IMR-90 (cell line): Measurements from ENCODE around the gene KIF9. TPM values are rescaled to one million over a fixed set of nuclear protein-coding genes. Genes with fewer than 3 reads are reported as not detected.

Experiments
- ATAC-seq: fragments of 200-7000 bp; cut with Tn5 transposase; 2 replicates; pipeline ENCODE4 v1.9.1; 2020; ENCODE audit warnings: low read depth, mild to moderate bottlenecking, moderate library complexity
- BruUV-seq: library from RNA; stranded (reverse); fragments of 400-500 nt; replicated peaks from 2 replicates; lab custom pipeline; 2021; lab: Mats Ljungman, UMichigan
- CTCF ChIA-PET: fragments of 300-600 bp; formaldehyde crosslinking; extraction: SDS; loops from one replicate; lab custom pipeline; 2021; ENCODE audit warnings: antibody characterized with exemption; lab: Yijun Ruan, JAX
- POLR2A ChIA-PET: fragments of 300-600 bp; sonication (Branson Sonifier 250); formaldehyde crosslinking; loops from one replicate; lab custom pipeline; 2022; ENCODE audit warnings: antibody characterized with exemption; ENCODE audit not compliant: unreplicated experiment; lab: Charles Lee
- DNase-seq: peaks from one replicate; pipeline ENCODE4 v3.0.0; 2013
- H2AFZ ChIP-seq: replicated peaks from 2 replicates; pipeline ENCODE3; 2013; ENCODE audit warnings: low read length, mild to moderate bottlenecking; ENCODE audit not compliant: poor library complexity
- H2AK5ac ChIP-seq: 2 replicates; pipeline ENCODE4 v1.6.1; 2013; ENCODE audit warnings: low read depth, low read length, inconsistent platforms
- H2AK9ac ChIP-seq: replicated peaks from 2 replicates; pipeline ENCODE3; 2013; ENCODE audit warnings: mild to moderate bottlenecking, low read depth, low read length, moderate library complexity; ENCODE audit not compliant: poor library complexity
- H2BK120ac ChIP-seq: 2 replicates; pipeline ENCODE4 v1.6.1; 2013; ENCODE audit warnings: low read depth, low read length, inconsistent platforms
- H2BK15ac ChIP-seq: 3 replicates; pipeline ENCODE4 v1.6.1; 2013; ENCODE audit warnings: low read depth, low read length, inconsistent platforms
- H2BK20ac ChIP-seq: 2 replicates; pipeline ENCODE4 v1.6.1; 2013; ENCODE audit warnings: low read depth, mild to moderate bottlenecking, inconsistent platforms, low read length, moderate library complexity
- H2BK5ac ChIP-seq: 2 replicates; pipeline ENCODE4 v1.6.1; 2013; ENCODE audit warnings: mild to moderate bottlenecking, low read depth, low read length, inconsistent platforms; ENCODE audit not compliant: poor library complexity, severe bottlenecking
- H3K14ac ChIP-seq: replicated peaks from 2 replicates; pipeline ENCODE4 v1.6.1; 2013; ENCODE audit warnings: low read depth, low read length, inconsistent platforms
- H3K18ac ChIP-seq: 2 replicates; pipeline ENCODE4 v1.6.1; 2013; ENCODE audit warnings: low read depth, low read length, control low read depth
- H3K23ac ChIP-seq: 2 replicates; pipeline ENCODE4 v1.6.1; 2013; ENCODE audit warnings: low read depth, low read length, inconsistent platforms
- H3K27ac ChIP-seq: 2 replicates; pipeline ENCODE4 v1.5.1; 2013; ENCODE audit warnings: mild to moderate bottlenecking, control low read depth, low read length; ENCODE audit not compliant: insufficient read depth
- H3K27me3 ChIP-seq: 2 replicates; pipeline ENCODE4 v1.6.1; 2013; ENCODE audit warnings: low read length; ENCODE audit not compliant: control insufficient read depth, insufficient read depth
- H3K36me3 ChIP-seq: 2 replicates; pipeline ENCODE4 v1.6.1; 2013; ENCODE audit warnings: low read length, mixed read lengths; ENCODE audit not compliant: control insufficient read depth, insufficient read depth
- H3K4ac ChIP-seq: 2 replicates; pipeline ENCODE4 v1.6.1; 2013; ENCODE audit warnings: low read depth, low read length, inconsistent platforms
- H3K4me1 ChIP-seq: 2 replicates; pipeline ENCODE4 v1.6.1; 2013; ENCODE audit warnings: low read length, mixed read lengths; ENCODE audit not compliant: control insufficient read depth, insufficient read depth
- H3K4me2 ChIP-seq: 2 replicates; pipeline ENCODE4 v1.6.1; 2013; ENCODE audit warnings: low read depth, mild to moderate bottlenecking, control low read depth, low read length, moderate library complexity
- H3K4me3 ChIP-seq: 2 replicates; pipeline ENCODE4 v1.5.1; 2013; ENCODE audit warnings: low read depth, mild to moderate bottlenecking, control low read depth, low read length, moderate library complexity; ENCODE audit not compliant: insufficient read depth
- H3K56ac ChIP-seq: 2 replicates; pipeline ENCODE4 v1.6.1; 2013; ENCODE audit warnings: low read length, inconsistent platforms; ENCODE audit not compliant: insufficient read depth; ENCODE audit errors: extremely low read depth
- H3K79me1 ChIP-seq, 2 experiments: 2 replicates each; pipeline ENCODE4 v1.6.1; 2013; ENCODE audit warnings: low read length in 2 of 2, inconsistent platforms in 1 of 2, low read depth in 1 of 2
- H3K9ac ChIP-seq: 2 replicates; pipeline ENCODE4 v1.6.1; 2013; ENCODE audit warnings: low read depth, low read length, control low read depth
- H3K9me1 ChIP-seq: 2 replicates; pipeline ENCODE4 v1.6.1; 2013; ENCODE audit warnings: low read length, inconsistent platforms; ENCODE audit not compliant: insufficient read depth
- H3K9me3 ChIP-seq: 2 replicates; pipeline ENCODE4 v1.6.1; 2013; ENCODE audit warnings: low read length; ENCODE audit not compliant: control insufficient read depth, insufficient read depth
- H4K20me1 ChIP-seq: 2 replicates; pipeline ENCODE4 v1.6.1; 2013; ENCODE audit warnings: low read length, inconsistent platforms; ENCODE audit not compliant: insufficient read depth
- H4K5ac ChIP-seq: 2 replicates; pipeline ENCODE4 v1.6.1; 2013; ENCODE audit warnings: mild to moderate bottlenecking, low read depth, low read length, control low read depth
- H4K8ac ChIP-seq, 2 experiments: 2 replicates each; pipeline ENCODE4 v1.6.1; 2013; ENCODE audit warnings: low read depth in 2 of 2, low read length in 2 of 2, control low read depth in 1 of 2, inconsistent platforms in 1 of 2
- H4K91ac ChIP-seq: 2 replicates; pipeline ENCODE4 v1.6.1; 2013; ENCODE audit warnings: low read depth, low read length, inconsistent platforms; ENCODE audit not compliant: insufficient read depth
- BHLHE40 ChIP-seq: fragments of 150-350 bp; IDR thresholded peaks from 2 replicates; pipeline ENCODE4 v1.6.1; 2016; ENCODE audit warnings: mild to moderate bottlenecking, low read depth, low read length
- CHD1 ChIP-seq: IDR thresholded peaks from 2 replicates; pipeline ENCODE4 v1.6.1; 2012; ENCODE audit warnings: low read depth, low read length, improper control_type of control experiment
- CTCF ChIP-seq: conservative IDR thresholded peaks from 2 replicates; pipeline ENCODE4 v1.5.1; 2012; ENCODE audit warnings: mild to moderate bottlenecking, low read depth, low read length, improper control_type of control experiment
- ELK1 ChIP-seq: fragments of 150-350 bp; IDR thresholded peaks from 2 replicates; pipeline ENCODE4 v1.6.1; 2016; ENCODE audit warnings: low read depth, mild to moderate bottlenecking, low read length, moderate library complexity, borderline replicate concordance
- FOS ChIP-seq: fragments of 150-350 bp; IDR thresholded peaks from 2 replicates; pipeline ENCODE4 v1.6.1; 2016; ENCODE audit warnings: low read depth, low read length
- MAFK ChIP-seq: IDR thresholded peaks from 2 replicates; pipeline ENCODE4 v1.6.1; 2012; ENCODE audit warnings: low read depth, low read length, improper control_type of control experiment
- MAZ ChIP-seq: IDR thresholded peaks from 2 replicates; pipeline ENCODE4 v1.6.1; 2012; ENCODE audit warnings: low read depth, mild to moderate bottlenecking, low read length, improper control_type of control experiment, moderate library complexity, borderline replicate concordance
- MXI1 ChIP-seq: IDR thresholded peaks from 2 replicates; pipeline ENCODE4 v1.6.1; 2012; ENCODE audit warnings: low read depth, mild to moderate bottlenecking, low read length, moderate library complexity, borderline replicate concordance
- NFE2L2 ChIP-seq: fragments of 150-350 bp; IDR thresholded peaks from 2 replicates; pipeline ENCODE4 v1.6.1; 2016; ENCODE audit warnings: low read depth, mild to moderate bottlenecking, low read length
- RFX5 ChIP-seq: IDR thresholded peaks from 2 replicates; pipeline ENCODE4 v1.8.0; 2012; ENCODE audit warnings: low read depth, mild to moderate bottlenecking, low read length, moderate library complexity
- SMC3 ChIP-seq: fragments of 150-350 bp; IDR thresholded peaks from 2 replicates; pipeline ENCODE4 v1.6.1; 2016; ENCODE audit warnings: low read depth, mild to moderate bottlenecking, antibody characterized with exemption, low read length, moderate library complexity
- WGBS, 2 experiments: methylation state at CpG; one replicate each; pipeline versions ENCODE4 v1.1.5 to v1.1.7; 2013; ENCODE audit warnings: missing lambda C conversion rate in 2 of 2; ENCODE audit not compliant: insufficient read length in 1 of 2; ENCODE audit errors: extremely low coverage in 2 of 2; 5-methylcytosine and 5-hydroxymethylcytosine counted together
- dilution Hi-C: fragments of 300-500 bp; cut with HindIII; formaldehyde crosslinking; loops from one replicate; pipeline ENCODE4 v1.14.3; 2018; ENCODE audit warnings: low sequenced_read_pairs; ENCODE audit not compliant: unreplicated experiment
- in situ Hi-C: fragments of 300-500 bp; cut with MboI; formaldehyde crosslinking; loops from 3 replicates; pipeline ENCODE4 v1.14.3; 2019; ENCODE audit warnings: low sequenced_read_pairs, inconsistent platforms, mixed read lengths
- intact Hi-C: fragments of 100-400 bp; cut with micrococcal nuclease; formaldehyde crosslinking; loops from 2 replicates; pipeline ENCODE4 v1.10.0; 2022
- polyA plus RNA-seq, 3 experiments: library from polyadenylated mRNA; depleted of rRNA; stranded (reverse); fragments of >200 nt; gene quantifications; 2 replicates each; pipeline ENCODE4 v1.2.3, GENCODE V29; 2012; ENCODE audit warnings: low replicate concordance in 1 of 3
- total RNA-seq: library from RNA; depleted of rRNA; stranded (reverse); fragments of >200 nt; gene quantifications from 2 replicates; pipeline ENCODE4 v1.2.3, GENCODE V29; 2012

Gene KIF9
- total and polyA plus RNA-seq, 2 of the 4 experiments (the other 2 are of a cell fraction): 1.8 to 5.0 TPM

- Histone ChIP-seq H3K4me1 (peaks cover 3% of the 10 kb centered on the region), H2AK9ac (no peak overlapping the region), H4K20me1 (peaks cover 7% of the 10 kb centered on the region; the same call in 1 of the 2 replicates), H3K4me2 (no peak overlapping the region), H4K91ac (no peak overlapping the region), H3K9me3 (no peaks in the 10 kb centered on the region), H2BK15ac (no peak overlapping the region), H2BK20ac (no peak overlapping the region), H2BK120ac (no peak overlapping the region), H4K5ac (no peak overlapping the region), H3K56ac (no peak overlapping the region), H3K18ac (no peak overlapping the region), H2BK5ac (no peak overlapping the region), H3K14ac (no peak overlapping the region), H2AFZ (no peak overlapping the region), H3K4me3 (no peak overlapping the region), H3K23ac (no peak overlapping the region), H3K79me1 (peaks cover 8 to 37% of the 10 kb centered on the region in 2 experiments), H3K4ac (no peak overlapping the region), H3K27ac (no peak overlapping the region), H3K9ac (no peak overlapping the region), H3K36me3 (no peaks in the 10 kb centered on the region), H2AK5ac (no peak overlapping the region), H3K9me1 (no peaks in the 10 kb centered on the region), H3K27me3 (no peaks in the 10 kb centered on the region), H4K8ac (no peak overlapping the region)
- in situ Hi-C loops (no loop called here), dilution Hi-C loops (no loop called here), intact Hi-C loops (no loop called here)
- ATAC-seq: no peak
- DNase-seq: no peak
- ChIA-PET POLR2A (no interaction called here), CTCF (interaction anchor here (0.6 kb wide), 1 partner anchor 10 kb away, joined by 4 read pairs; no protein-coding TSS in a partner anchor)
- 93% methylated on average over 4 of the region's 4 CpGs; no CpG with 5 or more reads in 1 of the 2 experiments for whole genome bisulfite sequencing, 2 experiments
- BruUV-seq: no TSS peak
- TF ChIP-seq ELK1 (no peak), MAFK (no peak), CHD1 (no peak), NFE2L2 (no peak), SMC3 (no peak), CTCF (no peak), MXI1 (no peak), BHLHE40 (no peak), RFX5 (no peak), FOS (no peak), MAZ (no peak)
Measured at GRCh38 chr3:47310391-47310790, 27.8 kb upstream of the KIF9 start.
